Activated effector memory CD4-positive, alpha-beta T cell treated with Interleukin-2 at 50 U/mL for 16 hours (primary cell): ENCODE results near the gene AKAP5.
A peak's percentile ranks its signal among the peaks of the same experiment; 100 is the strongest.

Experiments used
- DNase-seq: peaks from one replicate; pipeline ENCODE4 v3.0.0-alpha.2; 2020

AKAP5 gene, protein sequence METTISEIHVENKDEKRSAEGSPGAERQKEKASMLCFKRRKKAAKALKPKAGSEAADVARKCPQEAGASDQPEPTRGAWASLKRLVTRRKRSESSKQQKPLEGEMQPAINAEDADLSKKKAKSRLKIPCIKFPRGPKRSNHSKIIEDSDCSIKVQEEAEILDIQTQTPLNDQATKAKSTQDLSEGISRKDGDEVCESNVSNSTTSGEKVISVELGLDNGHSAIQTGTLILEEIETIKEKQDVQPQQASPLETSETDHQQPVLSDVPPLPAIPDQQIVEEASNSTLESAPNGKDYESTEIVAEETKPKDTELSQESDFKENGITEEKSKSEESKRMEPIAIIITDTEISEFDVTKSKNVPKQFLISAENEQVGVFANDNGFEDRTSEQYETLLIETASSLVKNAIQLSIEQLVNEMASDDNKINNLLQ

GRCh38 chr14:64465191-64465822 is at the start of gene AKAP5:
AKAP5 (plus strand) TSS chr14:64465499; CDS start chr14:64468395, 2,896 bp downstream.
- DNase-seq, result peak; percentile 52

DNA sequence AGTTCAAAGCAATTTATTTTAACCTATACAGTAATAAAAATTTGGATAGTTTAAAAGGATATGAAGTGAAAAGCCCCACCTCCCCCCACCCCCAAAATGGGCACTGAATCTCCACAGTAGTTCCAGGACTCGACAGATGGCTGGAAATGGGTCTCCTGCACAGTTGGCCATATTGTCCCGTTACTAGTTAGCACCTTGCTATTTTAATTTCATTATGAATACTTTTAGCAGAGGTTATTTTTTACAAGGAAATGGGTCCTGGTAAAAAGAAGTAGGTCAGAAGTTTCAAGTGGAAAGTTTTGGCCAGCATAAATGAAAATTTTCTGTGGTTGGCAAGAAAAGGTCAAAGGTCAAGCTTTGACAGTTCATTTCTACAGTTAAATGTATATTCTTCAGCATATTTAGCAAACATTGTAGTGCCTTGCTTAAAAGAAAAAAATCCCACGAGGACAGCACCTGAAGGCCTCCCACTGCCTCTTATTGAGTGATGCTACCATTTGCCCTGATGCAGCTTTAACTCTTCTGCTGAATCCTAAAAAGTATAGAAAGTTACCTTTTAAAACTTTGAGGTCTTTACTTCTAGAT is 48.9 kb upstream of the AKAP5 start:
- DNase-seq, result no peak

- DNase-seq, result no peak
Measured at GRCh38 chr14:64417055-64417770, 48.1 kb upstream of the AKAP5 start.

- no peak for DNase-seq
Measured at GRCh38 chr14:64417771-64418125, 47.6 kb upstream of the AKAP5 start.

GRCh38 chr14:64419003-64419402 is 46.3 kb upstream of the AKAP5 start:
- DNase-seq, result no peak

- no peak for DNase-seq
Measured at GRCh38 chr14:64421166-64421565, 44.1 kb upstream of the AKAP5 start.

- DNase-seq, result no peak
Measured at GRCh38 chr14:64422005-64422404, 43.3 kb upstream of the AKAP5 start.

GRCh38 chr14:64422756-64423155 is 42.5 kb upstream of the AKAP5 start:
- DNase-seq, result no peak

GRCh38 chr14:64423987-64424386 is 41.3 kb upstream of the AKAP5 start:
- no peak for DNase-seq

DNA sequence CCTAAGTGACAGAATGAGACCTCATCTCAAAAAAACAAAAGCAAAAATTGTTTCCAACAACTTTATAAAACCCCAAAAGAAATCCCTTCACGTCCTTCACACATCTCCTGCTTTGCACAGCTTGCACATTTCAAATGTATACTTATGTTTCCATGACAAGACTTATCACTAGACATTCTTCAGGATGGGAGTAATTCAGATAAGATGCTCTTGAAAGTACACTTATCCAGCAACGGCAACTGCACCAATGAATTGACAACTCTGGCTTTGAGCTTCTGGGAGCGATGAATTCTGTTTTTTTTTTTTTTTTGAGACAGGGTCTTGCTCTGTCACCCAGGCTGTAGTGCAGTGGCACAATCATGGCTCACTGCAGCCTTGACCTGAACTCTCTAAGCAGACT is 30.8 kb upstream of the AKAP5 start:
- DNase-seq, result no peak

GRCh38 chr14:64438181-64438841 is 27.0 kb upstream of the AKAP5 start:
- no peak for DNase-seq

- no peak for DNase-seq
Measured at GRCh38 chr14:64439141-64439540, 26.2 kb upstream of the AKAP5 start.

GRCh38 chr14:64440494-64440893 is 24.8 kb upstream of the AKAP5 start:
- no peak for DNase-seq

DNA sequence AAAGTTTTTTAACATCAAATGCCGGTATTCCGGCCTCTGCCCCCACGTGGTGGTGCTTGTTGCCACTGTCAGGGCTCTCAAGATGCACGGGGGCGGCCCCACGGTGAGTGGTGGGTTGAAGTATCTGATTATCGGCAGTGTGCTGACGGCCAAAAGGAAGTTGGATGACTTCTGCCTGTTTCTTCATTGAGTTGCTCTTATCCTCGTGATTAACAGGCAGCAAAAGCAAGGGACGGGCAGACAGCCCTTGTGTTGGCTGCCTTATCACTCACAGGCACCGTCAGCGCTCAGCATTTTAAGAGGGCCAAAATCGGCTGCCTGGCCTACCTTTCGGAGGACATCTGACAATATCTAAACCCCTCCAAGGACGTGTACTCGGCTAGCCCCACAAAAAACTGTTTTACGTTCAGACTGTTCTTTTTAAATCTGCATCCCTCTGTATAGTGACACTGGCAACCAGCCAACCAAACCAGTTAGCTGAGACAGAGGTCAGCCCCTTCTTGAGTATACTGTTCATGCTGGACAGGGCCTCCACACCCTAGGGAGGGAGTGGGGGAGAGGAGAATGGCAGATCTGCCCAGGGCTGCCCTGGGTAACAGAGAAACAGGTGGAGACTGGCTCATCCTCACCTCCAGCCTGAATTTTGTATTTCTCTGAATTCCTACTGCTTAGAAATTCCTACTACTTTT is 22.9 kb upstream of the AKAP5 start:
- no peak for DNase-seq

DNA sequence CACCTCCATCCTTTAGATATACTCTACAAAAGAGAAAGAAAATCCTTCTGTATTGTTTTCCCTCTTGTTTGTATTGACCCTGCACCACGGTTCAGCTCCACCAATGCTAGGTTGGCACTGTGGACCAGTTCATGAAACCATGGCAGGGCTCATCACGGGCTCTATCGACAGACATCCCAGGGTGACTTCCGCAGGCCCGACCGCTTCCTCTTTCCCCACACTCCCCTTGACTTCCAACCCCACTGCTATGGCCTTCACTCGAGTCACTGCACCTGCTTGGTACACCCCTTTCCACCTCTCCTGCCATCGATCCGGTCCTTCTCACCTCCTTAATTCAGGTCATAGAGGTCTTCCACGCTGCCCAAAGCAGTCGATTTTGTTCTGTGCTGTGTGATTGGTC is 21.2 kb upstream of the AKAP5 start:
- no peak for DNase-seq

GRCh38 chr14:64444984-64445845 is 20.1 kb upstream of the AKAP5 start:
- no peak for DNase-seq

DNA sequence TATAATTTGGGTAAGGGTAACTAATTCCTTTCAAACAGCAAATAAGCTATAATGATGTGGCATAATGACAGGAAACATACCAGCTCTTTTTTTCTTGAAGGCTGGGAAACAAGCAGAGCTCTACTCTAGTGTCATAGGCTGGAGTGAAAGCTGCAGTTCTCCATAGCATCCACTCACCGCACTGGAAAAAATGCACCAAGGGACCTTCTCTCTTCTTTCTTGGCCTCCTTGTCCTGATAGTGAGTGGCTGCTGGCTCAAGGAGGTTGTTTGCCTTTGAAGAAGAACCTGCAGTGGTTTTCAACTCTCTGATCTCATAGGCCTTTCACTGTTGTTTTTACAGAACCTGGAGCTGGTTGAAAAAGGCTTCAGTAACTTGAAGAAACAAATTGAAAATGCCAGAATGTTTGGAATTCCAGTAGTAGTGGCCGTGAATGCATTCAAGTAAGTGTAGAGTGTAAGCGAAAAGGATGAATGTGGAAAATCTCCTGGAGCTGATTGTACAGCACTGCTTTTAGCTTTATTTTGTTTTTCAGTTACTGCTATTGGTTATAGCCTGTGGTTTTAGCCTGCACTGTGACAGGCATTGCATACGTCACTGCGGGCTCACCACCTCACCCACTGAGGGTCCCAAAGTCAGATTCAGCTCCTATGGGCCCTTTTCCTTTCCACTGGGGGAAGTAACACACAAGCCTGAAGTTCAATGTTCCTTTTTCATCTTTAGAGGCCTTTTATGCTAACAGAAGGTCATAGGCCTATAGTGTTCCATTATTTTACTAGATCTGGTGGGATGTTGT is 17.2 kb upstream of the AKAP5 start:
- DNase-seq, result no peak

DNA sequence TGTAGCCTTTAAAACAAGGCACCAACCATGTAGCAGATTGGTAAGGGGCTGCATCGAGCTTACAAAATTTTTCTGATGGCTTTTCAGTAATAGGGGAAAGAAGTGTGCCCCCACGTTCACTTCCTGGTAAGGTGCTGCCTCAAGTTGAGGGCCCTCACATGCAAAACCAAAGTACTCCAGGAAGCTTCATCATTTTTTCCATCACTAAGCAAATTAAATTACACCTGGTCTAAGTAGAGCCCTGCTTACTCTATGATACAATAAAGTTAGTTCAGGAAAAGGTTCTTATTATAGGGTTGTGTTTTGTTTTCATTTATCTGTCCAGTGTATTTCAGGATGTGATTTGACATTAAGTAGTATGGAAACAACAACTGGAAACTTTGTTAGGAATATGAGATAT is 15.0 kb upstream of the AKAP5 start:
- no peak for DNase-seq

DNA sequence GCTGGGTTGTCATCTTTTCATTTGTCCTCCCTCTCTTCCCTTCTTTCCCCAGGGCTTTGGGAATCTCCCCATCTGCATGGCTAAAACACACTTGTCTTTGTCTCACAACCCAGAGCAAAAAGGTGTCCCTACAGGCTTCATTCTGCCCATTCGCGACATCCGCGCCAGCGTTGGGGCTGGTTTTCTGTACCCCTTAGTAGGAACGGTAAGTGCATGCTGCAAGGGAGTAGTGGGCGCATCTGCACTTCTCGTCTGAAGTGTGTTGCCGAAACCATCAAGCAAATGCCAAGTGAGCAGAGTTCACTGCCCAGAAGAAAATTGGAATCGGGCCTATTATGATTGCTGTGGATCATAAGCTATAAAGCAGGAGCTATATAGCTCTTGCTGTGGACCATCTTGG is 10.6 kb upstream of the AKAP5 start:
- DNase-seq, result no peak

DNA sequence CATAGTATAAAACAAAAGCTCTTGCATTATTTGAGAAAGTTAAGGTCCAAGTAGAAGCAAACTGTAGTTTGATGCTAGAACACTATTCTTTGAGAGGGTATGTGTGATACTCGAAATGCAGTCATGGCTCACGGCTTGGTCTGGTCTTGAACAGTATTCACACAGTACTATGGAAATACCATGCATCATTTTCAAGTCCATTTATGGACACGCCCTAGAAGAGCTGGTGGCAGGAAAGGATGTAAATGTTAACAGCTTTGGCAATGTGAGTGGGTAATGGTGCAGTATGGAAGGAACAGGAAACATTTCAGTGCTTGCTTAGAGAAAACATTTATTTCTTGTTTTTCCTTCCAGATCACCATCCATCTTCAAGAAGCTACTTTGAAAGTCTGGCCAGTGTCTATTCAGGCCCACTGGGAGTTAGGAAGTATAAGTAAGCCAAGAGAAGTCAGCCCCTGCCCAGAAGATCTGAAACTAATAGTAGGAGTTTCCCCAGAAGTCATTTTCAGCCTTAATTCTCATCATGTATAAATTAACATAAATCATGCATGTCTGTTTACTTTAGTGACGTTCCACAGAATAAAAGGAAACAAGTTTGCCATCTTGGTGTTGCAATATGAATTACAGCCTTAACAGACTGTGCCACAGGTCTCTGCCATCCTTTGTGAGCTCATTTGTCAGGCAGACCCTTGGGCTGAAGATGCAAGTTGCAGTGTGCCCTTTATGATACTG is 5.7 kb upstream of the AKAP5 start:
- DNase-seq, result no peak
